Myocyte (in vitro differentiated cells): Measurements from ENCODE around the gene ZNF699. TPM values are rescaled to one million over a fixed set of nuclear protein-coding genes. Genes with fewer than 3 reads are reported as not detected.
"Not testable (repeated sequence)": the region's sequence is repeated elsewhere in the genome, so short reads cannot be mapped to it uniquely, and the experiment has no call there.

Source experiments
- DNase-seq: peaks from one replicate; pipeline ENCODE4 v3.0.0-alpha.2; 2012; ENCODE audit warnings: low read depth
- polyA plus RNA-seq: library from polyadenylated mRNA; unstranded; fragments of >200 nt; gene quantifications from one replicate; pipeline ENCODE4 v1.2.1, GENCODE V29; 2012; ENCODE audit warnings: missing spikeins
- total RNA-seq: library from RNA; depleted of rRNA; stranded (reverse); fragments of >200 nt; gene quantifications from 2 replicates; pipeline ENCODE4 v1.2.3, GENCODE V29; 2014

ZNF699 gene
- total RNA-seq, result 17.1 and 18.5 TPM in 2 replicates
- polyA plus RNA-seq, result 6.4 TPM

DNA sequence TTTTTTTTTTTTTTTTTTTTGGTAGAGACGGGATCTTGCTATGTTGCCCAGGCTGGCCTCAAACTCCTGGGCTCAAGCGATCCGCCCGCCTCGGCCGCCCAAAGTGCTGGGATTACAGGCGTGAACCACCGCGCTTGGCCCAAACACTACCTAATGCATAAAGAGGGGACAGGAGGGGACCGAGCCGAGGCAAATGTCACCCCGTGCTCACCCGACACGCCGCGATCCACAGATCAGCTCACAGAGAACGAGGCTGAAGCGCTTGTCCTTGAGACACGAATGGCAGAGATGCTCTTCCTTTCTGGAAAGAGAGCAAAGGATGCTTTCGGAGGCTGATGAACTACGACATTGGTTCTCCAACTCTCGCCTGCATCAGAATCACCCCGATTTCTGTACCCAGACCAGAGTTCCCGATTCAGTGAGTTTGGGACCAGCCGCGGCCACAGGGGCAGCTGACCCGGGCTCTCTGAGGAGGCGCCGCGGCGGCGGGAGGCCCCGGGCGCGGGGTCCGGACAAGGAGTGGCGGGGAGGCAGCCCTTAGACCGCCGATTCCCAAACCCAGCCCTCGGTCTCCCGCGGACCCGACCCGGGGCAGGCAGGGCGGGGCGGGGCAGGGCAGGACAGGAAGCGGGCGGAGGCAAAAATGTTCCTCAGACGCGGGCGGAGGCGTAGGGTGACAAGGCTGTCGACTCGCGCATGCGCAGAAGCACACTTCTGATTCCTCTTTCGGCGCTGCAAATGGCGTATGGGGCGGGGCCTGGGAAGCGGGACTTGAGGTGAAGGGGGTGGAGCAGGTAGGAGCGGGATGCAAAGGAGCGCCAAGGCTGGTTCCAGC, at the start of gene ZNF699:
Gene ZNF699 (minus strand): TSS at position 700 of the 835 bp plus-strand sequence. CDS start 4,719 bp downstream, outside the sequence.
- peak; percentile 99 for DNase-seq

DNA sequence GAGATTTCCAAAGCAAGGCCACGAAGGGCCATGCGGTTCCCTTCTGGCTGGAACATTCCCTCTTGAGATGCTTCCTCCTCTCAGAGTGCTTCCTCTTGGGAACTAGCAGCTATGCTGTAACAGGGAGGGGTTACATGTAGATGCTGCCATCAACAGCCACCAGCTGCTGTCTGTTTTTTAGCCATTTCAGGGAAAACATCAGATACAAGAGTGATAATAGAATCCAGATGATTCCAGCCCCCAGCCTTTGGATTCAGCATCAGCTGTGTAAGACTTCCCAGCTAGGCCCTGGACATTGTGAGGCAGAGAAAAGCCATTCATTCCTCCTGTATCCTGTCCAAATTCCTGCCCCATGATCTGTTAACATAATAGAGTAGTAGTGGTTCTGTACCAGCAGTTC, 45.0 kb upstream of the ZNF699 start:
- DNase-seq, result no peak

DNA sequence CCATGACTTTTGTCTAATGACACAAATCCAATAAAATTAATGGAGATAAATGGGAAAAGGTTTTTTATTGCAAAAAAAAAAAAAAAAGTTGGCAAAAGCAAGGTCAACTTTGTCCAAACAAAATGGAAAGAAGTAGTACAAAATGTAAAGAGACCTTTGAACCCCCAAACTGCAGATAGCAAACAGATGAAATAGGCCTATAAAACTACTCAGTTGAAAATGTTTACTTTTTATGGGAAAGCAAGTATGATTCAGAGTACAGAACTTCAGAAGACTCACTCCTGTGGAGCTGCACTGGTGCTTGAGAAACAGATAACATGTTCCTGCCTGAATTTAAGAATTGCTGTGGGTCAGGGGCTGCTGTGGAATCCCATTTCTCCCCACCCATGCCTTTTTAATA, 43.4 kb upstream of the ZNF699 start:
- DNase-seq, result no peak

DNA sequence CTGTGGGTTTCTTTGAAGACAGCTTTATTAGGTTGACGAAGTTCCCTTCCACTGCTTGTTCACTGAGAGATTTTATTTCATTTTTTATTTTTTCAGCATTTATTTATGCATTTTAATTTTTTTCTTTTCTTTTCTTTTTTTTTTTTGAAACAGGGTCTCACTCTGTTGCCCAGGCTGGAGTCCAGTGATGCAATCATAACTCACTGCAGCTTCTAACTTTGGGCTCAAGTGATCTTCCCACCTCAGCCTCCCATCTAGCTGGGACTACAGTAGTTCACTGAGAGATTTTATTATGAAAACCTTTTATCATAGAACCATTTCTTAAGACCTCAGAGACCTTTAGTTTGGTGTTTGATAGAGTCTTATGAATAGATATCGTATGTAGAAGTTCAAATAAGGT, 42.9 kb upstream of the ZNF699 start:
- DNase-seq, result no peak

DNA sequence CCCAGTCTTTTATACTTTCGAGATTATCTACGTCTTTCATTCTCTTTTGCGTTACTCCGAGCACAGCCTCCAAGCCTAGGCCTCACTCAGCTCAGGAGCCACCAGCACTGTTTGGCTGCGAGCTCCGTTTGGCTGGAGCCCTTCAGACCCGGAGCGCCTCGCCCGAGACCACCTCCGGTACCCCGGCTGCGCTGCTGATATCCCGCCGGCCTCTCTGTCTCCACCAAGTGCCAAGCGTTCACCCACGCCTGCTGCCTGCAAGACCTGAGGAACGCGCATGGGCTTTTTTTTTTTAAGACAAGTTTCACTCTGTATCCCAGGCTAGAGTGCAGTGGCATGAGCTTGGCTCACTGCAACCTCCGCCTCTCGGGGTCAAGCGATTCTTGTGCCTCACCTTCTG, 39.0 kb upstream of the ZNF699 start:
- no peak for DNase-seq

DNA sequence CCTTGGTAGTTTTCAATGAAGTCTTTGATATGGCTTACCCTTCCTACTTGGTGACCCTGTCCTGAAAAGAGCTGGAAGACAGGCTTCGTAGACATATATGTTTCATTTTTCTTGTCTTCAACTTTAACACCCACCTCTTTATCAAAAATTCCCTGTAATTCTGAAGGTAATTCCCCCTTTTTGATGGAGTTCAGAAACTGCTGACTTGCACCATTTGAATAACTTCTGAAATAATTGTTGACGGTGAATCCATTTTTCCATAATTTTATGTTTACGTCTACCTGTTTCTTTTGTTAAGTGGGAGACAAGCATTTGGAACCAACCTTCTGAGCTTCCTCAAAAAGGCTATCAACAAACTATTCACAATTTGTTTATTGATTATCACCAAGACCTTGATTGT, 38.6 kb upstream of the ZNF699 start:
- no peak for DNase-seq

DNA sequence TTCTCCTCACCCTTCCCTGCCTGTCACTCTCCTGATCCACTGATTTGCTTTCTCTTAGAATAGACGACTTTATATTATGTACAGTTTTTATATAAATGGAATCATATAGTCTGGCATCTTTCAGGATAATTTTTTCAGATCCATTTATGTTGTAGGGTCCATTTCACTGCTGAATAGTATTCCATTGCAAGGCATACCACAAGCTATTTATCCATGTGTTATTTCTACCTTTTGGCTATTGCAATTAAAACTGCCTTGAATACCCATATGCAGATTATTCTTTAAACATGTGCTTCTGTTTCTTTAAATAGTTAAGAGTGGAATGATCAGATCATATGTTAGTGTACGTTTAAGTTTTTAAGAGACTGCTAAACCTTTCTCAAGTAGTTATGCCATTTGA, 35.4 kb upstream of the ZNF699 start:
- DNase-seq, result no peak

DNA sequence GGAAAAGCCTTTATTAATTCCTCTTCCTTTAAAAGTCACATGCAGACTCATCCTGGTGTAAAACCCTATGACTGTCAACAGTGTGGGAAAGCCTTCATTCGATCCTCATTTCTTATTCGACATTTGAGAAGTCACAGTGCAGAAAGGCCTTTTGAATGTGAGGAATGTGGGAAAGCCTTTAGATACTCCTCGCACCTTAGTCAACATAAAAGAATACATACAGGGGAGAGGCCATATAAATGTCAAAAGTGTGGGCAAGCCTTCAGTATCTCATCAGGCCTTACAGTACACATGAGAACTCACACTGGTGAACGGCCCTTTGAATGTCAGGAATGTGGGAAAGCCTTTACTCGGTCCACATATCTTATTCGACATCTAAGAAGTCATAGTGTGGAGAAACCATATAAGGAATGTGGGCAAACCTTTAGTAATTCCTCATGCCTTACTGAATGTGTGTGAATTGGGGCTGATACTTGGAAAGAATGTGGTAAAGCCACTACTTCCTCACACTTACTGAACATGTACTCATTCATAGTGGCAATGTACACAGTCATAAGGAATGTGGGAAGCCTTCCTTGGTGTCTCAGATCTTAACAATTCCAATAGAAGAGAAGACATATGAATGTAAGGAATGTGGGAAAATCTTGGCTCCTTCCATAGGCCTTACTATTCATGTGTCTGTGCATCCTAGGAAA, 33.1 kb upstream of the ZNF699 start:
- no peak for DNase-seq

DNA sequence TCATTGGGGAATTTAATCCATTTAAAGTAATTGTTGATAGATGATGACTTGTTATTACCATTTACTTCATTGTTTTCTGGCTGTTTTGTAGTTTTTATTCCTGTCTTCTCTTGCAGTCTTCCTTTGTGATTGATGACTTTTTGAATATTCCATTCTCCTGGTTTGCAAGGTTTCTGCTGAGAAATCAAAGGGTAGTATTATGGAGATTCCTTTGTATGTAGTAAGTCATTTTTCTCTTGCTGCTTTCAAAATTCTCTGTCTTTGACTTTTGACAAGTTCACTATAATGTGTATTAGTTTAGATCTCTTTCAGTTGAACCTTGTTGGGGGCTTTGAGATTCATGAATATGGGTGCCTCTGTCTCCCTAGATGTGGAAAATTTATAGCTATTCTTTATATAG, 20.4 kb upstream of the ZNF699 start:
- DNase-seq, result no peak

DNA sequence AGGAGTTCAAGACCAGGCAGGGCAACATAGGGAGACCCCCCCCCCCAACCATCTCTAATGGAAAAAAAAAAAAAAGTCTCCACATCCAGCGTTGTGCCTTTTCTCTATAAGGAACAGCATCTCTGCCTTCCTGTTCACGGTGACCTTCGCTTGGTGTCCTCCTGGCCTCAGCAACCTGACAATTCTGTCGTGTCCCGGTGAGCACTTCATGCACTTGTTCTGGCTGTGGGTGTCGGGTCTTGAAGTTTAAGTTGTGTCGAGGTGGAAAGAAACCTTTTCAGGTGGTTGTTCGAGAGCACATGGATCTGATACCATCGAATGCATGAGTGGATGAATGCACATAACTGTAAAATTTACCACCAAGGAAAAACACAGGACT, 14.9 kb upstream of the ZNF699 start:
- no peak for DNase-seq

DNA sequence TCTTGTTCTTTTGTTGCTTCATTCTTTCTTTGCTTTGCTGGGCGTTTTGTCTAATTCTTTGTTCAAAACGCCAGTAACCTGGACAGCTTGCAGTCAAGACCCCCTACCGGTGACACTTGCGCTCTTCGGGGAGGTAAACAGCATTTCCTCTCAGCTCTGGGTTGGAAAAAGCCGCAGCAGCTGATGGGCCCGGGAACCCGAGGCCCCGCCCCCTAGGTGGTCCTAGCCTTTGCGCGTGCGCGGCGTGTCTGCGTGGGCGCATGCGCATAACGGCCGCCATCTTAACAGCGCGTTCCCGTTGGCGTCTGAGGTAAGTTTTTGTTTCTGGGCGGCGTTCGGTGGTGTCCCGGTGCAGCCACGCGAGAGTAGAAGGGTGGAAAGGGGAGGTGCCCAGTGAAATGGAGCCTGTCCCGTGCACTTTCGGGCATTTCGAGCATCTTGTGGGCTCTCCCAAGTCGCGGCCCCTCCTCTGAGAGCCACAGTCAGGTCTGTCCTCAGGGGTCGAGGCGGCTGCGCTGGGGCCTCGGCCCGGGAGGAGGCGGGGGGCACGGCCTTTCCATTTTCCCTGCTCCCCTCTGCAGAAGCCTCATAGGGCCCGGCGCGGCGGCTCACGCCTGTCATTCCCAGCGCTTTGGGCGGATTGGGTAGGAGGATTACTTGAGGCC, 14.4 kb upstream of the ZNF699 start, which contains the start of gene ZNF559:
Gene ZNF559 (plus strand): TSS at position 261 of the 665 bp plus-strand sequence. CDS start 14,371 bp downstream, outside the sequence.
- DNase-seq, result peak; percentile 84

DNA sequence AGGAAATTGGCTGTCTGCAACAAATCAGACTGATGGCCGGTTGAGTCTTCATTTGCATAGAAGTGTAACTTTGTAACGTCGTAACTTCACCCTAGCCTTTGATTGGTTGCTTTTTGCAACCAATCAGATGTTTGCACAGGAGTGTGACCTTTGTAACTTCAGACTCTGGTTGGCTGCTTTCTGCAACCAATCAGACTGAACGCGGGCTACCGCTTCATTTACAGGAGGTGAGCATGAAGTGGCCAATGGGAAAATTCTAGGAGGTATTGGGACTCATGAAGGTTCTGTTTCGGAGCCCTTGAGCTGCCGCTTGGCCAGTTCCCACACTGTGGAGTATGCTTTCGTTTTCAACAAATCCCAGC, 13.9 kb upstream of the ZNF699 start:
- DNase-seq, result peak; percentile 59

DNA sequence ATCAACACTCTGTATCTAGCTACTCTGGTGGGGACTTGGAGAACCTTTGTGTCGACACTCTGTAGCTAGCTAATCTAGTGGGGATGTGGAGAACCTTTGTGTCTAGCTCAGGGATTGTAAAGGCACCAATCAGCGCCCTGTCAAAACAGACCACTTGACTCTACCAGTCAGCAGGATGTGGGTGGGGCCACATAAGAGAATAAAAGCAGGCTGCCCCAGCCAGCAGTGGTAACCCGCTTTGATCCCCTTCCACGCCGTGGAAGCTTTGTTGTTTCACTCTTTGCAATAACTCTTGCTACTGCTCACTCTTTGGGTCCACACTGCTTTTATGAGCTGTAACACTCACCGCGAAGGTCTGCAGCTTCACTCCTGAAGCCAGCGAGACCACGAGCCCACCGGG, 12.6 kb upstream of the ZNF699 start:
- not testable (repeated sequence) for DNase-seq

DNA sequence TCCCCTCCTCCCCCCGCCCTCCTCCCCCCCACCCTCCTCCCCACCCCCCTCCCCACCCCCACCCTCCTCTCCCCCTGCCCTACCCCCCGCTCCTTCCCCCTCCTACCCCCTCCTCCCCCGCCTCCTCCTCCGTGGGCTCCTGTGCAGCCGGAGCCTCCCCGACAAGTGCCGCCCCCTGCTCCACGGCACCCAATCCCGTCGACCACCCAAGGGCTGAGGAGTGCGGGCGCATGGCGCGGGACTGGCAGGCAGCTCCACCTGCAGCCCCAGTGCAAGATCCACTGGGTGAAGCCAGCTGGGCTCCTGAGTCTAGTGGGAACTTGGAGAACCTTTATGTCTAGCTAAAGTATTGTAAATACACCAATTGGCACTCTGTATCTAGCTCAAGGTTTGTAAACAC, 12.1 kb upstream of the ZNF699 start:
- DNase-seq, result not testable (repeated sequence)

DNA sequence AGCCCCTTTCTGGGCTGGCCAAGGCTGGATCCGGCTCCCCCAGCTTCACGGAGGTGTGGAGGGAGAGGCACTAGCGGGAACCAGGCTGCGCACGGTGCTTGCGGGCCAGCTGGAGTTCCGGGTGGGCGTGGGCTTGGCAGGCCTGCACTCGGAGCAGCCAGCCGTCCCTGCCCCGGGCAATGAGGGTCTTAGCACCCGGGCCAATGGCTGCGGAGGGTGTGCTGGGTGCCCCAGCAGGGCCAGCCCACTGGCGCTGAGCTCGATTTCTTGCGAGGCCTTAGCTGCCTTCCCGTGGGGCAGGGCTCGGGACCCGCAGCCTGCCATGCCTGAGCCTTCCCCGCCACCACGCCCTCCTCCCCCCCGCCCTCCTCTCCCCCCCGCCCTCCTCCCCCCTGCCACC, 11.7 kb upstream of the ZNF699 start:
- no peak for DNase-seq

DNA sequence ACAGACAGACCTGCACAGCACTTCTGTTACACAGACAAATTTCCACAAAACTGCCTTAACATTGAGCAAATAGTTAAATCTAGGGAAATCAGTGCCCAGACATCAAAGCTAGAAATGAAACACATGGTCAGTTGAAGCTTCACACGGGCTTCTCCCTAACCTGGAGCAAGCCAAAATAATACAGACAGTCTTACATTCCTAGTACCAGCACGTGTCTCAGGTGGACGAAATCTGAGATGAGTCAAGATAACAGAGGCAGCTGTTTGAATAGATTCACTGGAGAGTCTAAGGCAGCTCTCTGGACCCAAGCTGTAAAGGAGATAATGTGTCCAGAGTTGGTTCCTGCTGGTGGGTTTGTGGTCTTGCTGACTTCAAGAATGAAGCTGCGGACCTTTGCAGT, 4.1 kb upstream of the ZNF699 start:
- DNase-seq, result no peak

DNA sequence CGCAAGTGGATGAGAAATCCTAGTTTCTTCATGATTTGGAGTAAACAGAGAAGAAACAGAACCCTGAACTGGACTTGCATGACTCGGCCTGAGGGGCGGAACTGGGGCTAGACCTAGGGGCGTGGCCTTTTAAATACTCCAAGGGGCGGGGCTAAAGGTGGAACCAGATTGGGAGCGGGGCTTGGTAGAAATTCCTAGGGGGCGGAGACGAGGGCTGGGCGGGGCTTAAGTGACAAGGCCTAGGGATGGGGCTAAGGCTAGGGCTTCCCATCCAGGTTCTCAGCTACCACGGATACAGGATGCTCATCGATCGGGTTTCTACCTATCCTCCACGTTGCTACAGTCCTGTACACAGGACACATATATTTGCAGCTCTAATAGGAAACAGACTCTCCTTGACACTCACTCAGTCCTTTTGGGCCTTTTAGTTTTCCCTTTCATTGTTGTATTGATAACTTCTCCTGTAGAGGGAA, 372 bp upstream of the ZNF699 start:
- no peak for DNase-seq

DNA sequence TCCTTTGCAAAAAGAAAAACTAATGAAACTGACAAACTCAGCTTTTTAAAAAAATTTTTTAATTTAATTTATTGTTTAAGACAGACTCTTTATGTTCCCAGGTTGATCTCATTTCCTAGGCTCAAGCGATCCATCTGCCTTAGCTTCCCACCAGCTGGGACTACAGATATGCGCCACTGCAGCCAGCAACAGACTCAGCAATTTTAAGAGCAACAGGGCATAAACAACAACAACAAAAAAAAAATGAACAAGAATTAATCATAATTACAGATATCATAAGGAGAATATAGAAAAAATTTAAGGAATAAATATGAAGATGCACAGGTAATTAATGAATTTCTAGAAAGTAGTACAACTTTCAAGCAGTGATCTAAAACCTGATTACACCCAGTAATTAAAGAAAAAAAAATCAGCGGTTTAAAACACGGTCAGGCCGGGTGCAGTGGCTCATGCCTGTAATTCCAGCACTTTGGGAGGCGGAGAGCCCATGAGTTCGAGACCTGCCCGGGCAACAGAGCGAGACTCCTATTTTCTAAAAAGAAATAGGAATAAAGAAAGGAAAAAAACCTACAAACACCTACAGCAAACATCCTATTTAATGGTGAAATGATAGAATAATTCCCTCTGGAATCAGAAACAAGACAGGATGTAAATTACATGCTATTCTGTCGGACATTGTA, 1.4 kb downstream of the ZNF699 start:
- DNase-seq, result no peak

DNA sequence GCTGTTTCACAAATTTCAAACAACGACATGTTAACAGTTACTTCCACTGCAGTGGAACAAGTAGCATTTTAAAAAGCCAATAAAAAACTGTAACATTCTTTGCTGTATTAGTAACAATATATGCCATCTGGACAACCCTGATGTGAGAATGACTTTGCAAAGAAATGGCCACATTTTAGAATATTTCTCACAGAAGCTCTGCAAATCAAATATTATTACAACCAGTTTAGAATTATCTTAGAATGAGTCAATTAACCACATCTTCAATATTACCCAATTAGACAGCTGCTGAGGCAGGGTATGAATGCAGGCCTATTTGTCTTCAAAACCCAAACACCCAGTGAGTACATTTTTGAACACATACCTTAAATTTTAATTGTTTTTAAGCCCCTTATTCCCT, 3.2 kb downstream of the ZNF699 start:
- DNase-seq, result peak; percentile 53

DNA sequence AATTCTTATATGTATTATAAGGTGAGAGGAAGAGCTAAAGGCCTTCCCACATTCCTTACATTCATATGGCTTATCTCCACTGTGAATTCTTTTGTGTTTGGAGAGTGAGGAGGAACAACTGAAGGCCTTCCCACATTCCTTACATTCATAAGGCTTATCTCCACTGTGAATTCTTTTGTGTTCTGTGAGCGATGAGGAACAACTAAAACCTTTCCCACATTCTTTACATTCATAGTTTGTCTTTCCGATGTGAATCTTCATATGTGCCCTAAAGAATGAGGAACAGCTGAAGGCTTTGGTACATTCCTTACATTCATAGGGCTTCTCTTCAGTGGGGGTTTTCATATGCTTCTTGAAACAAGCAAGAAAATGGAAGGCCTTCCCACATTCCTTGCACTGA, 13.3 kb downstream of the ZNF699 start:
- DNase-seq, result no peak

DNA sequence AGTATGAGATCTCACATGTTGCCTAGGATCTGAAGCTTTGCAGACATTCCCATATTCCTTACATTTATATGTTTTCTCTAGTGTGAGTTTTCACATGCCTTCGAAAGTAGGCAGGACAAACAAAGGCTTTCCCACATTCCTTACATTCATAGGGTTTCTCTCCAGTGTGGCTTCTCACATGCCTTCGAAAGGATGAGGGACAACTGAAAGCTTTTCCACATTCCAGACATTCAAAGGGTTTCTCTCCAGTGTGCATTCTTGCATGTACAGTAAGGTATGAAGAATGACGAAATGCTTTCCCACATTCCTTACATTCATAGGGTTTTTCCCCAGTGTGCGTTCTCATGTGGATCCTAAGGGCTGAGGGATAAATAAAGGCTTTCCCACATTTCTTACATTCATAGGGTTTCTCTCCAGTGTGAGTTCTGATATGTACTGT, 14.2 kb downstream of the ZNF699 start:
- no peak for DNase-seq
